IMR-90 (cell line): Measurements from ENCODE around the gene RPS6KA2. TPM values are rescaled to one million over a fixed set of nuclear protein-coding genes. Genes with fewer than 3 reads are reported as not detected.

Experiments
- ATAC-seq: fragments of 200-7000 bp; cut with Tn5 transposase; 2 replicates; pipeline ENCODE4 v1.9.1; 2020; ENCODE audit warnings: low read depth, mild to moderate bottlenecking, moderate library complexity
- BruUV-seq: library from RNA; stranded (reverse); fragments of 400-500 nt; replicated peaks from 2 replicates; lab custom pipeline; 2021; lab: Mats Ljungman, UMichigan
- CTCF ChIA-PET: fragments of 300-600 bp; formaldehyde crosslinking; extraction: SDS; loops from one replicate; lab custom pipeline; 2021; ENCODE audit warnings: antibody characterized with exemption; lab: Yijun Ruan, JAX
- POLR2A ChIA-PET: fragments of 300-600 bp; sonication (Branson Sonifier 250); formaldehyde crosslinking; loops from one replicate; lab custom pipeline; 2022; ENCODE audit warnings: antibody characterized with exemption; ENCODE audit not compliant: unreplicated experiment; lab: Charles Lee
- DNase-seq: peaks from one replicate; pipeline ENCODE4 v3.0.0; 2013
- H2AFZ ChIP-seq: replicated peaks from 2 replicates; pipeline ENCODE3; 2013; ENCODE audit warnings: low read length, mild to moderate bottlenecking; ENCODE audit not compliant: poor library complexity
- H2AK5ac ChIP-seq: 2 replicates; pipeline ENCODE4 v1.6.1; 2013; ENCODE audit warnings: low read depth, low read length, inconsistent platforms
- H2AK9ac ChIP-seq: replicated peaks from 2 replicates; pipeline ENCODE3; 2013; ENCODE audit warnings: mild to moderate bottlenecking, low read depth, low read length, moderate library complexity; ENCODE audit not compliant: poor library complexity
- H2BK120ac ChIP-seq: 2 replicates; pipeline ENCODE4 v1.6.1; 2013; ENCODE audit warnings: low read depth, low read length, inconsistent platforms
- H2BK15ac ChIP-seq: 3 replicates; pipeline ENCODE4 v1.6.1; 2013; ENCODE audit warnings: low read depth, low read length, inconsistent platforms
- H2BK20ac ChIP-seq: 2 replicates; pipeline ENCODE4 v1.6.1; 2013; ENCODE audit warnings: low read depth, mild to moderate bottlenecking, inconsistent platforms, low read length, moderate library complexity
- H2BK5ac ChIP-seq: 2 replicates; pipeline ENCODE4 v1.6.1; 2013; ENCODE audit warnings: mild to moderate bottlenecking, low read depth, low read length, inconsistent platforms; ENCODE audit not compliant: poor library complexity, severe bottlenecking
- H3K14ac ChIP-seq: replicated peaks from 2 replicates; pipeline ENCODE4 v1.6.1; 2013; ENCODE audit warnings: low read depth, low read length, inconsistent platforms
- H3K18ac ChIP-seq: 2 replicates; pipeline ENCODE4 v1.6.1; 2013; ENCODE audit warnings: low read depth, low read length, control low read depth
- H3K23ac ChIP-seq: 2 replicates; pipeline ENCODE4 v1.6.1; 2013; ENCODE audit warnings: low read depth, low read length, inconsistent platforms
- H3K27ac ChIP-seq: 2 replicates; pipeline ENCODE4 v1.5.1; 2013; ENCODE audit warnings: mild to moderate bottlenecking, control low read depth, low read length; ENCODE audit not compliant: insufficient read depth
- H3K27me3 ChIP-seq: 2 replicates; pipeline ENCODE4 v1.6.1; 2013; ENCODE audit warnings: low read length; ENCODE audit not compliant: control insufficient read depth, insufficient read depth
- H3K36me3 ChIP-seq: 2 replicates; pipeline ENCODE4 v1.6.1; 2013; ENCODE audit warnings: low read length, mixed read lengths; ENCODE audit not compliant: control insufficient read depth, insufficient read depth
- H3K4ac ChIP-seq: 2 replicates; pipeline ENCODE4 v1.6.1; 2013; ENCODE audit warnings: low read depth, low read length, inconsistent platforms
- H3K4me1 ChIP-seq: 2 replicates; pipeline ENCODE4 v1.6.1; 2013; ENCODE audit warnings: low read length, mixed read lengths; ENCODE audit not compliant: control insufficient read depth, insufficient read depth
- H3K4me2 ChIP-seq: 2 replicates; pipeline ENCODE4 v1.6.1; 2013; ENCODE audit warnings: low read depth, mild to moderate bottlenecking, control low read depth, low read length, moderate library complexity
- H3K4me3 ChIP-seq: 2 replicates; pipeline ENCODE4 v1.5.1; 2013; ENCODE audit warnings: low read depth, mild to moderate bottlenecking, control low read depth, low read length, moderate library complexity; ENCODE audit not compliant: insufficient read depth
- H3K56ac ChIP-seq: 2 replicates; pipeline ENCODE4 v1.6.1; 2013; ENCODE audit warnings: low read length, inconsistent platforms; ENCODE audit not compliant: insufficient read depth; ENCODE audit errors: extremely low read depth
- H3K79me1 ChIP-seq, 2 experiments: 2 replicates each; pipeline ENCODE4 v1.6.1; 2013; ENCODE audit warnings: low read length in 2 of 2, inconsistent platforms in 1 of 2, low read depth in 1 of 2
- H3K9ac ChIP-seq: 2 replicates; pipeline ENCODE4 v1.6.1; 2013; ENCODE audit warnings: low read depth, low read length, control low read depth
- H3K9me1 ChIP-seq: 2 replicates; pipeline ENCODE4 v1.6.1; 2013; ENCODE audit warnings: low read length, inconsistent platforms; ENCODE audit not compliant: insufficient read depth
- H3K9me3 ChIP-seq: 2 replicates; pipeline ENCODE4 v1.6.1; 2013; ENCODE audit warnings: low read length; ENCODE audit not compliant: control insufficient read depth, insufficient read depth
- H4K20me1 ChIP-seq: 2 replicates; pipeline ENCODE4 v1.6.1; 2013; ENCODE audit warnings: low read length, inconsistent platforms; ENCODE audit not compliant: insufficient read depth
- H4K5ac ChIP-seq: 2 replicates; pipeline ENCODE4 v1.6.1; 2013; ENCODE audit warnings: mild to moderate bottlenecking, low read depth, low read length, control low read depth
- H4K8ac ChIP-seq, 2 experiments: 2 replicates each; pipeline ENCODE4 v1.6.1; 2013; ENCODE audit warnings: low read depth in 2 of 2, low read length in 2 of 2, control low read depth in 1 of 2, inconsistent platforms in 1 of 2
- H4K91ac ChIP-seq: 2 replicates; pipeline ENCODE4 v1.6.1; 2013; ENCODE audit warnings: low read depth, low read length, inconsistent platforms; ENCODE audit not compliant: insufficient read depth
- FOS ChIP-seq: fragments of 150-350 bp; IDR thresholded peaks from 2 replicates; pipeline ENCODE4 v1.6.1; 2016; ENCODE audit warnings: low read depth, low read length
- MAZ ChIP-seq: IDR thresholded peaks from 2 replicates; pipeline ENCODE4 v1.6.1; 2012; ENCODE audit warnings: low read depth, mild to moderate bottlenecking, low read length, improper control_type of control experiment, moderate library complexity, borderline replicate concordance
- POLR2A ChIP-seq: IDR thresholded peaks from 2 replicates; pipeline ENCODE4 v1.6.1; 2012; ENCODE audit warnings: mild to moderate bottlenecking, low read depth, low read length
- RAD21 ChIP-seq: IDR thresholded peaks from 2 replicates; pipeline ENCODE4 v1.6.1; 2012; ENCODE audit warnings: low read length, improper control_type of control experiment
- RCOR1 ChIP-seq: IDR thresholded peaks from 2 replicates; pipeline ENCODE4 v1.6.1; 2012; ENCODE audit warnings: mild to moderate bottlenecking, low read length, improper control_type of control experiment; ENCODE audit not compliant: insufficient replicate concordance
- RFX5 ChIP-seq: IDR thresholded peaks from 2 replicates; pipeline ENCODE4 v1.8.0; 2012; ENCODE audit warnings: low read depth, mild to moderate bottlenecking, low read length, moderate library complexity
- SMC3 ChIP-seq: fragments of 150-350 bp; IDR thresholded peaks from 2 replicates; pipeline ENCODE4 v1.6.1; 2016; ENCODE audit warnings: low read depth, mild to moderate bottlenecking, antibody characterized with exemption, low read length, moderate library complexity
- WGBS, 2 experiments: methylation state at CpG; one replicate each; pipeline versions ENCODE4 v1.1.5 to v1.1.7; 2013; ENCODE audit warnings: missing lambda C conversion rate in 2 of 2; ENCODE audit not compliant: insufficient read length in 1 of 2; ENCODE audit errors: extremely low coverage in 2 of 2; 5-methylcytosine and 5-hydroxymethylcytosine counted together
- dilution Hi-C: fragments of 300-500 bp; cut with HindIII; formaldehyde crosslinking; loops from one replicate; pipeline ENCODE4 v1.14.3; 2018; ENCODE audit warnings: low sequenced_read_pairs; ENCODE audit not compliant: unreplicated experiment
- in situ Hi-C: fragments of 300-500 bp; cut with MboI; formaldehyde crosslinking; loops from 3 replicates; pipeline ENCODE4 v1.14.3; 2019; ENCODE audit warnings: low sequenced_read_pairs, inconsistent platforms, mixed read lengths
- intact Hi-C: fragments of 100-400 bp; cut with micrococcal nuclease; formaldehyde crosslinking; loops from 2 replicates; pipeline ENCODE4 v1.10.0; 2022
- polyA plus RNA-seq, 3 experiments: library from polyadenylated mRNA; depleted of rRNA; stranded (reverse); fragments of >200 nt; gene quantifications; 2 replicates each; pipeline ENCODE4 v1.2.3, GENCODE V29; 2012; ENCODE audit warnings: low replicate concordance in 1 of 3
- total RNA-seq: library from RNA; depleted of rRNA; stranded (reverse); fragments of >200 nt; gene quantifications from 2 replicates; pipeline ENCODE4 v1.2.3, GENCODE V29; 2012
- TF ChIP-seq, protein P1 (sequence below): fragments of 150-350 bp; IDR thresholded peaks from 2 replicates; pipeline ENCODE4 v1.6.1; 2017; ENCODE audit warnings: mild to moderate bottlenecking, antibody characterized with exemption, low read length, low read depth

Gene RPS6KA2
- total and polyA plus RNA-seq, 2 of the 4 experiments (the other 2 are of a cell fraction), result 26.9 to 31.3 TPM

DNA sequence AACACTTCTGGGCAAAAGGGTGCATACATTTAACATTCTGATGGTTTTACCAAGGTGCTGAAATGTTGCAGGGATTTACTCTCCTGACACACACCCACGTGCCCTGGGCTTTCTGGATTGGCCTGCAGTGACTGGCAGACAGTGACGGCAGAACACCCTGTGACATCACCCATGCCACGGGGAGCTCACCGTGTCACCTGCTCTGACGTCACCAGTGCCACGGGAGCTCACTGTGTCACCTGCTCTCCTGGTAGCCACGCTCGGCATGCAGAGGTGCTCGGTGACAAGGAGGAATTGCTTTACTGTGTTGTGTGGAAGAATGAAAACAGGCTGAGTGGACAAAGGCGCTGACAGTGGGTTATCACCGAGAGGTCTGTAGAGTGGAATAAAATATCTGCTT is 139.9 kb downstream of the RPS6KA2 start:
- POLR2A ChIA-PET, result no interaction called here
- no peak for DNase-seq
- Histone ChIP-seq H3K9ac (no peak overlapping the region), H3K14ac (no peak overlapping the region), H3K23ac (no peak overlapping the region), H3K27ac (no peak overlapping the region), H2BK15ac (no peak overlapping the region; the same call in 2 of the 3 replicates), H3K27me3 (no peaks in the 10 kb centered on the region), H2AK5ac (no peak overlapping the region), H3K9me1 (peaks cover 17% of the 10 kb centered on the region), H3K56ac (no peak overlapping the region), H4K20me1 (no peaks in the 10 kb centered on the region), H3K18ac (no peak overlapping the region), H4K8ac (no peak overlapping the region), H2BK120ac (no peak overlapping the region), H3K36me3 (peaks cover 68% of the 10 kb centered on the region), H3K4me1 (no peaks in the 10 kb centered on the region; the same call in 1 of the 2 replicates), H2AFZ (no peak overlapping the region), H3K4me3 (no peak overlapping the region), H2BK5ac (no peak overlapping the region), H2BK20ac (no peak overlapping the region), H4K91ac (no peak overlapping the region), H4K5ac (no peak overlapping the region), H2AK9ac (no peak overlapping the region), H3K4ac (no peak overlapping the region), H3K79me1 (no peaks in the 10 kb centered on the region; a peak in 1 of 4 replicates), H3K9me3 (no peaks in the 10 kb centered on the region), H3K4me2 (no peak overlapping the region)
- dilution Hi-C loops, result no loop called here
- no peak for ATAC-seq
- CTCF ChIA-PET, result no interaction called here
- BruUV-seq, result no TSS peak
- in situ Hi-C loops, result no loop called here
- WGBS, 2 experiments, result 90% methylated on average over 5 of the region's 11 CpGs; no CpG with 5 or more reads in 1 of the 2 experiments
- TF ChIP-seq, protein P1, sequence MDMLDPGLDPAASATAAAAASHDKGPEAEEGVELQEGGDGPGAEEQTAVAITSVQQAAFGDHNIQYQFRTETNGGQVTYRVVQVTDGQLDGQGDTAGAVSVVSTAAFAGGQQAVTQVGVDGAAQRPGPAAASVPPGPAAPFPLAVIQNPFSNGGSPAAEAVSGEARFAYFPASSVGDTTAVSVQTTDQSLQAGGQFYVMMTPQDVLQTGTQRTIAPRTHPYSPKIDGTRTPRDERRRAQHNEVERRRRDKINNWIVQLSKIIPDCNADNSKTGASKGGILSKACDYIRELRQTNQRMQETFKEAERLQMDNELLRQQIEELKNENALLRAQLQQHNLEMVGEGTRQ, result no peak
- no peak for TF ChIP-seq SMC3
- no peak for TF ChIP-seq RAD21
- no peak for TF ChIP-seq MAZ
- no peak for TF ChIP-seq RCOR1
- TF ChIP-seq POLR2A, result no peak
- no peak for TF ChIP-seq RFX5
- TF ChIP-seq FOS, result no peak
- intact Hi-C loops, result no loop called here
